K562 (cell line): ENCODE data around the gene PTPRU. TPM values are rescaled to one million over a fixed set of nuclear protein-coding genes. Genes with fewer than 3 reads are reported as not detected.

Experiments
- ATAC-seq: fragments of 200-7000 bp; cut with Tn5 transposase; 3 replicates; pipeline ENCODE4 v1.9.1; 2020; ENCODE audit warnings: moderate library complexity
- BruUV-seq: library from RNA; stranded (reverse); fragments of 400-500 nt; replicated peaks from 2 replicates; lab custom pipeline; 2021; lab: Mats Ljungman, UMichigan
- CTCF ChIA-PET: fragments of 300-600 bp; formaldehyde crosslinking; extraction: SDS; loops from one replicate; lab custom pipeline; 2021; ENCODE audit warnings: low intra/inter-chr PET ratio; lab: Yijun Ruan, JAX
- POLR2A ChIA-PET: fragments of 300-600, 350-650 bp; sonication (Branson Sonifier 250); formaldehyde crosslinking; extraction: SDS; loops from one replicate; lab custom pipeline; 2021; ENCODE audit warnings: antibody characterized with exemption, inconsistent platforms; lab: Yijun Ruan, JAX
- DNase-seq, 4 experiments: peaks; one replicate each; pipeline versions ENCODE4 v3.0.0 to v3.0.0-alpha.2; 2011 to 2018; ENCODE audit warnings: low spot score in 3 of 4, mixed read lengths in 3 of 4; ENCODE audit errors: extremely low read depth in 1 of 4
- FAIRE-seq: peaks from 2 replicates; lab custom pipeline; 2011; peaks lifted over from hg19 to GRCh38; lab: Jason Lieb, UNC
- H2AFZ ChIP-seq: 2 replicates; pipeline ENCODE4 v1.6.0; 2011; ENCODE audit warnings: low read depth, low read length, control low read depth, inconsistent platforms
- H3K27ac ChIP-seq: fragments of 200-600 bp; 3 replicates; pipeline ENCODE4 v1.8.0; 2011; ENCODE audit warnings: low read depth, mild to moderate bottlenecking, control low read depth, inconsistent platforms, low read length, moderate library complexity, mixed read lengths; ENCODE audit errors: extremely low read depth
- H3K27me3 ChIP-seq, 2 experiments: fragments of 300-600 bp in 1 of 2; 2 replicates in 1 of 2; 3 replicates in 1 of 2; pipeline versions ENCODE4 v1.6.0 to v1.8.0; 2011; ENCODE audit warnings: inconsistent platforms in 2 of 2, low read length in 2 of 2, mild to moderate bottlenecking in 1 of 2, mixed read lengths in 1 of 2, moderate library complexity in 1 of 2; ENCODE audit not compliant: control insufficient read depth in 2 of 2, insufficient read depth in 2 of 2
- H3K36me3 ChIP-seq: fragments of 300-600 bp; 3 replicates; pipeline ENCODE4 v1.8.0; 2011; ENCODE audit warnings: mild to moderate bottlenecking, low read length, inconsistent platforms; ENCODE audit not compliant: control insufficient read depth, insufficient read depth
- H3K4me1 ChIP-seq, 2 experiments: fragments of 200-600 bp in 1 of 2; replicated peaks in 1 of 2; 2 replicates in 1 of 2; 3 replicates in 1 of 2; pipeline versions ENCODE4 v1.5.1 to v1.8.0; 2011; ENCODE audit warnings: inconsistent platforms in 2 of 2, low read length in 2 of 2, mild to moderate bottlenecking in 1 of 2, mixed read lengths in 1 of 2, moderate library complexity in 1 of 2; ENCODE audit not compliant: control insufficient read depth in 2 of 2, insufficient read depth in 2 of 2
- H3K4me2 ChIP-seq: 2 replicates; pipeline ENCODE4 v1.6.1; 2011; ENCODE audit warnings: low read length, control low read depth, inconsistent platforms, mixed read lengths; ENCODE audit not compliant: insufficient read depth
- H3K4me3 ChIP-seq: fragments of 200-600 bp; sonication (generic), shearing (Covaris generic); 2 replicates; pipeline ENCODE4 v1.5.1; 2016; ENCODE audit warnings: control low read depth, inconsistent platforms
- H3K79me2 ChIP-seq: fragments of 200-600 bp; 3 replicates; pipeline ENCODE4 v1.8.0; 2011; ENCODE audit warnings: low read length, inconsistent platforms; ENCODE audit not compliant: control insufficient read depth, insufficient read depth
- H3K9ac ChIP-seq, 2 experiments: 2 replicates each; pipeline versions ENCODE4 v1.6.0 to v1.6.1; 2011; ENCODE audit warnings: low read depth in 2 of 2, low read length in 2 of 2, control low read depth in 1 of 2, inconsistent platforms in 1 of 2, mild to moderate bottlenecking in 1 of 2, mixed read lengths in 1 of 2; ENCODE audit not compliant: insufficient read depth in 1 of 2
- H3K9me1 ChIP-seq: one replicate; pipeline ENCODE4 v1.6.0; 2011; ENCODE audit warnings: inconsistent platforms, mild to moderate bottlenecking, low read length, moderate library complexity; ENCODE audit not compliant: control insufficient read depth, insufficient read depth
- H3K9me3 ChIP-seq: replicated peaks from 2 replicates; pipeline ENCODE4 v1.5.1; 2011; ENCODE audit warnings: low read depth, low read length, inconsistent platforms; ENCODE audit not compliant: control insufficient read depth, insufficient read depth
- H4K20me1 ChIP-seq: replicated peaks from 2 replicates; pipeline ENCODE4 v1.6.1; 2011; ENCODE audit warnings: low read length, inconsistent platforms, mixed read lengths; ENCODE audit not compliant: control insufficient read depth, insufficient read depth
- CCNT2 ChIP-seq: IDR thresholded peaks from 2 replicates; pipeline ENCODE4 v1.6.1; 2011; ENCODE audit warnings: borderline replicate concordance, low read depth, mild to moderate bottlenecking, moderate library complexity, mixed read lengths, low read length; ENCODE audit not compliant: insufficient read length; ENCODE audit errors: extremely low read depth
- CHD2 ChIP-seq: IDR thresholded peaks from 2 replicates; pipeline ENCODE4 v1.6.1; 2011; ENCODE audit warnings: low read depth, low read length
- CREB1 ChIP-seq, 2 experiments: sonication (generic) in 1 of 2; formaldehyde crosslinking in 1 of 2; IDR thresholded peaks; 2 replicates each; pipeline versions ENCODE4 v1.6.1 to v1.8.0; 2012 to 2022; ENCODE audit warnings: inconsistent platforms in 1 of 2, mild to moderate bottlenecking in 1 of 2, missing genetic modification reagents in 1 of 2, moderate library complexity in 1 of 2
- DACH1 ChIP-seq: fragments of 450-650 bp; IDR thresholded peaks from 2 replicates; pipeline ENCODE4 v1.6.1; 2018; ENCODE audit not compliant: partially characterized antibody
- EGR1 ChIP-seq: fragments of 450-650 bp; conservative IDR thresholded peaks from 2 replicates; pipeline ENCODE4 v1.6.1; 2017; ENCODE audit warnings: mild to moderate bottlenecking
- EWSR1 ChIP-seq: fragments of 450-650 bp; IDR thresholded peaks from 2 replicates; pipeline ENCODE4 v1.6.1; 2018; ENCODE audit warnings: borderline replicate concordance, mild to moderate bottlenecking, low read depth, moderate library complexity; ENCODE audit not compliant: partially characterized antibody
- FOXA3 ChIP-seq, 2 experiments: fragments of 450-650 bp in 1 of 2; sonication (generic) in 1 of 2; formaldehyde crosslinking; IDR thresholded peaks in 1 of 2; conservative IDR thresholded peaks in 1 of 2; 2 replicates each; pipeline versions ENCODE4 v1.4.0 to v1.8.0; 2020 to 2022; ENCODE audit warnings: mild to moderate bottlenecking in 2 of 2, missing genetic modification reagents in 1 of 2
- GABPB2 ChIP-seq: fragments of 250-450 bp; sonication (Bioruptor Pico); conservative IDR thresholded peaks from 2 replicates; pipeline ENCODE4 v1.5.1; 2021; ENCODE audit warnings: mild to moderate bottlenecking
- KDM1A ChIP-seq, 2 experiments: fragments of 450-650 bp; IDR thresholded peaks; 2 replicates each; pipeline ENCODE4 v1.6.1; 2016; ENCODE audit warnings: mild to moderate bottlenecking in 2 of 2
- MAZ ChIP-seq, 2 experiments: fragments of 450-650 bp in 1 of 2; sonication (generic) in 1 of 2; formaldehyde crosslinking; IDR thresholded peaks in 1 of 2; conservative IDR thresholded peaks in 1 of 2; 2 replicates each; pipeline versions ENCODE4 v1.4.0 to v1.5.0; 2020; ENCODE audit warnings: mild to moderate bottlenecking in 1 of 2, missing genetic modification reagents in 1 of 2
- NFE2 ChIP-seq: IDR thresholded peaks from 2 replicates; pipeline ENCODE4 v1.6.1; 2014; ENCODE audit warnings: antibody characterized with exemption, low read depth
- PHB ChIP-seq: fragments of 250-450 bp; sonication (Bioruptor Pico); IDR thresholded peaks from 2 replicates; pipeline ENCODE4 v1.5.0; 2021
- PHF21A ChIP-seq: fragments of 450-650 bp; IDR thresholded peaks from 2 replicates; pipeline ENCODE4 v1.6.1; 2017; ENCODE audit warnings: low read depth, borderline replicate concordance
- POLR2A ChIP-seq: fragments of 450-650 bp; conservative IDR thresholded peaks from 2 replicates; pipeline ENCODE4 v1.6.1; 2016
- SIN3A ChIP-seq, 2 experiments: fragments of 150-350 bp in 1 of 2; IDR thresholded peaks; 2 replicates each; pipeline ENCODE4 v1.6.1; 2011 to 2016; ENCODE audit warnings: borderline replicate concordance in 2 of 2, low read depth in 2 of 2, low read length in 2 of 2, mild to moderate bottlenecking in 2 of 2, moderate library complexity in 2 of 2; ENCODE audit not compliant: control insufficient read depth in 1 of 2
- STAT5A ChIP-seq: IDR thresholded peaks from 2 replicates; pipeline ENCODE4 v1.6.1; 2012; ENCODE audit warnings: low read length, inconsistent platforms, borderline replicate concordance
- TAF15 ChIP-seq: fragments of 200-400 bp; formaldehyde crosslinking; IDR thresholded peaks from 2 replicates; pipeline ENCODE4 v1.6.1; 2017; ENCODE audit warnings: mild to moderate bottlenecking, low read depth, low read length, moderate library complexity
- ZBED1 ChIP-seq: IDR thresholded peaks from 2 replicates; pipeline ENCODE4 v1.6.1; 2014
- ZC3H8 ChIP-seq: fragments of 450-650 bp; IDR thresholded peaks from 2 replicates; pipeline ENCODE4 v1.6.1; 2017
- ZNF311 ChIP-seq: fragments of 250-450 bp; sonication (Bioruptor Pico); IDR thresholded peaks from 2 replicates; pipeline ENCODE4 v1.4.0; 2020; ENCODE audit warnings: mild to moderate bottlenecking, moderate library complexity
- ZNF586 ChIP-seq: fragments of 450-650 bp; formaldehyde crosslinking; conservative IDR thresholded peaks from 2 replicates; pipeline ENCODE4 v1.4.0; 2020; ENCODE audit warnings: mild to moderate bottlenecking, moderate library complexity
- ZNF77 ChIP-seq: fragments of 250-450 bp; sonication (Bioruptor Pico); IDR thresholded peaks from 2 replicates; pipeline ENCODE4 v1.5.0; 2020
- ZSCAN32 ChIP-seq: fragments of 450-650 bp; formaldehyde crosslinking; IDR thresholded peaks from 2 replicates; pipeline ENCODE4 v1.4.0; 2020; ENCODE audit warnings: mild to moderate bottlenecking, moderate library complexity
- WGBS: fragments of 100-300 bp; shearing (Covaris generic); methylation state at CpG from one replicate; pipeline ENCODE4 v1.1.6; 2016; ENCODE audit warnings: low coverage, mixed read lengths; ENCODE audit not compliant: insufficient coverage; ENCODE audit errors: missing lambda C conversion rate; 5-methylcytosine and 5-hydroxymethylcytosine counted together
- in situ Hi-C: fragments of 300-500 bp; cut with MboI; formaldehyde crosslinking; loops from 4 replicates; pipeline ENCODE4 v1.15.0; 2018; ENCODE audit warnings: inconsistent platforms, mixed read lengths
- intact Hi-C: fragments of 100-400 bp; cut with micrococcal nuclease; formaldehyde crosslinking; loops from 2 replicates; pipeline ENCODE4 v1.14.2; 2022
- polyA plus RNA-seq, 8 experiments: library from polyadenylated mRNA; depleted of rRNA in 4 of 8; stranded (reverse) in 5 of 8; unstranded in 3 of 8; fragments of >200 nt; fragmentation: Nextera tagmentation in 2 of 8; fragmentation: Illumina TruSeq in 1 of 8; extraction: Ambion mirVana in 2 of 8; extraction: Trizol in 1 of 8; gene quantifications; 2 replicates each; pipeline versions ENCODE4 v1.2.1 to v1.2.3, GENCODE V29; 2011 to 2014; ENCODE audit warnings: inconsistent platforms in 1 of 8, missing spikeins in 1 of 8
- total RNA-seq, 7 experiments: library from RNA; depleted of rRNA in 6 of 7; stranded (reverse); fragments of >200 nt in 6 of 7; fragmentation: Illumina TruSeq in 2 of 7; extraction: Trizol in 2 of 7; gene quantifications; 2 replicates each; pipeline versions ENCODE4 v1.2.1 to v1.2.3, GENCODE V29; 2011 to 2021; ENCODE audit warnings: low replicate concordance in 1 of 7
- TF ChIP-seq, protein P1 (sequence below): fragments of 450-650 bp; formaldehyde crosslinking; IDR thresholded peaks from 2 replicates; pipeline ENCODE4 v1.4.0; 2022; ENCODE audit warnings: missing genetic modification characterization

Gene PTPRU
- total and polyA plus RNA-seq, 9 of the 15 experiments (the other 6 are each of a cell fraction or from before 2014, with no cell fraction given): 0.01 to 2.9 (median 1.0) TPM

DNA sequence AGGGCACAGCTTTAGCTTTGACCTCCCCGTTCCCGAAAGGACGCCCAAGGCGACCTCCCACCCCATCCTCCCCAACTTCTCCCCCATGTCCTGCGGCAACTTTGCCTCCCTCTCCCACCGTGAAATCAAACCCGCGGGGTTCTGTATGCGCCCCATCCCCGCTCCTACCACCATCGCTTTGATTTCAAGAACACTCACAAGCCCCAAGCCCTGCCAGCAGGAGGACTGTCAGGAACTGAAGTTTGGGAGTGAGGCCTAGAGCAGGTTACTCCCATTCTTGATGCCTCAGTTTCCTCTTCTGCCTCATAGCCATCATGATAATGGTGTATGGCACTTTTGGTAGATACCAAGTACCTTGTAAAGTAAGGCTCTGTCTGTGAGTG, 2.3 kb downstream of the PTPRU start:
- in situ Hi-C loops (loop anchor here (5.0 to 10.0 kb wide), 3 partner anchors 466 to 866 kb away; no protein-coding TSS in a partner anchor), intact Hi-C loops (loop anchor here (5.0 to 10.0 kb wide), 3 partner anchors 79 to 1536 kb away; no protein-coding TSS in a partner anchor)
- Histone ChIP-seq H2AFZ (no peak overlapping the region), H3K36me3 (no peaks in the 10 kb centered on the region), H3K79me2 (no peaks in the 10 kb centered on the region), H3K9ac (no peak overlapping the region), H3K9me3 (no peaks in the 10 kb centered on the region), H3K4me3 (no peak overlapping the region), H3K4me1 (peaks cover 2 to 27% of the 10 kb centered on the region in 2 experiments; a peak in 3 of 5 replicates), H4K20me1 (peaks cover 6% of the 10 kb centered on the region), H3K27me3 (peaks cover 27 to 36% of the 10 kb centered on the region in 2 experiments; a peak in 4 of 5 replicates), H3K4me2 (no peak overlapping the region), H3K27ac (no peak overlapping the region), H3K9me1 (no peaks in the 10 kb centered on the region)
- ChIA-PET CTCF (no interaction called here), POLR2A (interaction anchor here (0.6 to 0.8 kb wide), 2 partner anchors 9 to 353 kb away, joined by 4 read pairs; no protein-coding TSS in a partner anchor)
- DNase-seq: no peak
- FAIRE-seq: no peak
- TF ChIP-seq PHF21A: 0 out of 2 replicates have a peak, but pooled peaks have one; percentile 27
- TF ChIP-seq DACH1: no peak
- no peak for TF ChIP-seq MAZ (CRISPR knock-in tag; conservative IDR thresholded peaks at IDR 0.05 in 1 of 2, IDR thresholded peaks at IDR 0.05 in 1 of 2)
- no peak for TF ChIP-seq ZNF311 (CRISPR knock-in tag)
- TF ChIP-seq TAF15: no peak
- TF ChIP-seq CREB1 (IDR thresholded peaks at IDR 0.05): no peak
- no peak for TF ChIP-seq CREB1 (CRISPR knock-in tag; IDR thresholded peaks at IDR 0.05)
- no peak for TF ChIP-seq ZC3H8
- TF ChIP-seq FOXA3 (CRISPR knock-in tag; conservative IDR thresholded peaks at IDR 0.05 in 1 of 2, IDR thresholded peaks at IDR 0.05 in 1 of 2): 0 out of 4 replicates have a peak, but pooled peaks of 1 of the 2 experiments have one; percentile 42
- TF ChIP-seq KDM1A (IDR thresholded peaks at IDR 0.05): 0 out of 4 replicates have a peak, but pooled peaks of 1 of the 2 experiments have one; percentile 21
- no peak for TF ChIP-seq EGR1
- TF ChIP-seq EWSR1: no peak
- no peak for TF ChIP-seq ZBED1
- no peak for TF ChIP-seq STAT5A
- TF ChIP-seq CCNT2: no peak
- TF ChIP-seq, protein P1, sequence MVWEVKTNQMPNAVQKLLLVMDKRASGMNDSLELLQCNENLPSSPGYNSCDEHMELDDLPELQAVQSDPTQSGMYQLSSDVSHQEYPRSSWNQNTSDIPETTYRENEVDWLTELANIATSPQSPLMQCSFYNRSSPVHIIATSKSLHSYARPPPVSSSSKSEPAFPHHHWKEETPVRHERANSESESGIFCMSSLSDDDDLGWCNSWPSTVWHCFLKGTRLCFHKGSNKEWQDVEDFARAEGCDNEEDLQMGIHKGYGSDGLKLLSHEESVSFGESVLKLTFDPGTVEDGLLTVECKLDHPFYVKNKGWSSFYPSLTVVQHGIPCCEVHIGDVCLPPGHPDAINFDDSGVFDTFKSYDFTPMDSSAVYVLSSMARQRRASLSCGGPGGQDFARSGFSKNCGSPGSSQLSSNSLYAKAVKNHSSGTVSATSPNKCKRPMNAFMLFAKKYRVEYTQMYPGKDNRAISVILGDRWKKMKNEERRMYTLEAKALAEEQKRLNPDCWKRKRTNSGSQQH (CRISPR knock-in tag): no peak
- TF ChIP-seq ZSCAN32: no peak
- TF ChIP-seq ZNF77: no peak
- no peak for TF ChIP-seq PHB (CRISPR knock-in tag)
- no peak for TF ChIP-seq SIN3A (IDR thresholded peaks at IDR 0.05; ENCODE audit: borderline replicate concordance in 2 of 2, control insufficient read depth in 1 of 2, low read depth in 2 of 2, low read length in 2 of 2)
- TF ChIP-seq CHD2: no peak
- no peak for TF ChIP-seq GABPB2 (CRISPR knock-in tag)
- no peak for TF ChIP-seq POLR2A
- no peak for TF ChIP-seq NFE2
- TF ChIP-seq ZNF586: no peak
- 34% methylated on average over 8 of the region's 11 CpGs for WGBS
- no TSS peak for BruUV-seq
- no peak for ATAC-seq
